HG03135 (cell line): ENCODE measurements around the gene SETD1B.
"Not testable (repeated sequence)": the region's sequence is repeated elsewhere in the genome, so short reads cannot be mapped to it uniquely, and the experiment has no call there.

Source experiments
- ATAC-seq: cut with Tn5 transposase; IDR thresholded peaks from one replicate; pipeline ENCODE4 v1.9.1; 2021; ENCODE audit warnings: mild to moderate bottlenecking, moderate library complexity; ENCODE audit not compliant: unreplicated experiment

Gene SETD1B

GRCh38 chr12:121803861-121804416, at the start of gene SETD1B:
TSS of gene SETD1B (plus strand) at chr12:121804009. CDS start at chr12:121804738, 729 bp downstream.
- ATAC-seq: no peak

GRCh38 chr12:121754836-121755235, 49.0 kb upstream of the SETD1B start:
- no peak for ATAC-seq

GRCh38 chr12:121755591-121755990, 48.2 kb upstream of the SETD1B start:
- no peak for ATAC-seq

GRCh38 chr12:121758536-121758935, 45.3 kb upstream of the SETD1B start:
- ATAC-seq: not testable (repeated sequence)

GRCh38 chr12:121762269-121762668, 41.5 kb upstream of the SETD1B start:
- no peak for ATAC-seq

- no peak for ATAC-seq
These were observed 39.0 kb upstream of the SETD1B start for GRCh38 chr12:121764808-121765207.

- no peak for ATAC-seq
These were observed 38.2 kb upstream of the SETD1B start for GRCh38 chr12:121765573-121765972.

- no peak for ATAC-seq
These were observed 37.3 kb upstream of the SETD1B start for GRCh38 chr12:121766290-121767039.

- ATAC-seq: no peak
These were observed 36.2 kb upstream of the SETD1B start for GRCh38 chr12:121767525-121768016.

GRCh38 chr12:121769297-121769830, 34.4 kb upstream of the SETD1B start:
- no peak for ATAC-seq

- ATAC-seq: no peak
These were observed 33.9 kb upstream of the SETD1B start for GRCh38 chr12:121769831-121770301.

- ATAC-seq: no peak
These were observed 33.4 kb upstream of the SETD1B start for GRCh38 chr12:121770388-121770787.

- no peak for ATAC-seq
These were observed 32.8 kb upstream of the SETD1B start for GRCh38 chr12:121770813-121771625.

GRCh38 chr12:121773011-121773777, 30.6 kb upstream of the SETD1B start:
- ATAC-seq: peak; percentile 82

- ATAC-seq: no peak
These were observed 28.8 kb upstream of the SETD1B start for GRCh38 chr12:121774968-121775474.

- no peak for ATAC-seq
These were observed 28.3 kb upstream of the SETD1B start for GRCh38 chr12:121775501-121775900.

- ATAC-seq: no peak
These were observed 27.4 kb upstream of the SETD1B start for GRCh38 chr12:121776190-121777098.

GRCh38 chr12:121778567-121779421, 25.0 kb upstream of the SETD1B start:
- ATAC-seq: no peak
